Kidney capillary endothelial cell (primary cell): Measurements from ENCODE around the gene TMEM258.
A peak's percentile ranks its signal among the peaks of the same experiment; 100 is the strongest.

Experiments used
- DNase-seq: peaks from one replicate; pipeline ENCODE4 v3.0.0-alpha.2; 2018; ENCODE audit warnings: low spot score

TMEM258 gene

DNA sequence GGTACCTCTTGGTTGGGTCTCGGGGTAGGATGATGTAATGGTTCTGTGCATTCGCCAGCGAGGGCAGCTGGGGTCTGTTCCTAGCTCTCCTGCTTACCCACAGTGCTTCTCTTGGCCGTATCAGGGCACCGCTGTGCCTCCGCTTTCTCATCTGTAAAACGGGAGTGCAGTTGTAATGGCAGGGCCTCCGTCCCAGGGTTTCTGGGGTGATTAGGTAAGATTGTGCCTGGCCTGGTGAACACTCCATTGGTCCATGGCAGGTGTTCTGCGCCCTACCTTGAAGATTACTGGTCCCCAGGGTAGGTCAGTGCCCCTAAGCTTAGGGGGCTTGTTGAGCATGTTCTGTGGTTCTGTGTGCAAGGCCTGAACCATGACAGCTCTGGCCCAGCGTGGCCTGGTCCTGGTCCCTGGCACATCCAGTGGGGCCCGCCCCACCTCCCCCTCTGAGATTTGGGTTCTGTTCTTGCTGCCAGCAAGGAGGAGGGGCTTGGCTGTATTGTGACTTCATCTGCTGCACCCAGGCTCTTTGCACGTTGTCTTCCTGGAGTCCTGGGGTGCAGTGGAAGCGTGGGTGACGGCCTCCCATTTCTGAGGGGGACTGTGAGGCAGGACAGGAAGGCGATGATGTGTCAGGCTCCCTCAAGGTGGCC, 35.1 kb downstream of the TMEM258 start:
- no peak for DNase-seq

- DNase-seq = peak; percentile 76
These were observed 35.8 kb downstream of the TMEM258 start for GRCh38 chr11:61756452-61757212.

- DNase-seq = no peak
These were observed 36.3 kb downstream of the TMEM258 start for GRCh38 chr11:61756147-61756451.

- DNase-seq = no peak
These were observed 37.6 kb downstream of the TMEM258 start for GRCh38 chr11:61754534-61755482.

- no peak for DNase-seq
These were observed 38.7 kb downstream of the TMEM258 start for GRCh38 chr11:61753672-61754071.

DNA sequence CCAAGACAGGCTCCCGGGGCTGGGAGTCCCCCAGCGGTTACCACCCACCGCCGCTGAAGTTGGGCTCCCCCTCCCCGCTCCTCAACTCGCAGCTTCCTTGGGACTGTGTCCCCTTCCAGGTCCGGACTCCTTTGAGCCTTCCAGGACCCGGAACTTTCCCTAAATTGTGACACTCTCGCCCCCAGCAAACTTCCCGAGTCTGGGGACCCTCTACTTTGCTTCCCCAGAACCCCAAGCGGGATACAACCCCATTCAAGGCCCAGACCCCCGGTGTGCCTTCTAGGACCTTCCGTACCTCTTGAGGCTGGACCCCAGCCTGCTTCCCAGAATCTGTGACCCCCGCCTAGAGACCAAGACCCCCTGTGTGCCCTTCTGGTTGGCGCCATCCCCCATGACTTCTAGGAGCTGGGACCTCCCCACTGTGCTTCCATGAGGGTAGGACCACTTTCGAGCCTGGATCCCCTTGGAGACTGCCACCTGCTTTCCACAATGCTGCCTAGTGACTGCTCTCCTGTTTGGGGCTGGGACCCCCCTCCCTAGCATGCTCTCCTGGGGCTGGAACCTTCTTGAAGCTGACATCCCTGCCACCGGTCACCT, 39.4 kb downstream of the TMEM258 start:
- DNase-seq = no peak

GRCh38 chr11:61752117-61752924, 40.1 kb downstream of the TMEM258 start, which contains the start of gene MYRF:
TSS of gene MYRF (plus strand) at chr11:61752636. CDS start at chr11:61752745, 109 bp downstream.
- DNase-seq = no peak

GRCh38 chr11:61751384-61751783, 41.0 kb downstream of the TMEM258 start:
- DNase-seq = no peak

GRCh38 chr11:61750631-61751273, 41.6 kb downstream of the TMEM258 start:
- no peak for DNase-seq

DNA sequence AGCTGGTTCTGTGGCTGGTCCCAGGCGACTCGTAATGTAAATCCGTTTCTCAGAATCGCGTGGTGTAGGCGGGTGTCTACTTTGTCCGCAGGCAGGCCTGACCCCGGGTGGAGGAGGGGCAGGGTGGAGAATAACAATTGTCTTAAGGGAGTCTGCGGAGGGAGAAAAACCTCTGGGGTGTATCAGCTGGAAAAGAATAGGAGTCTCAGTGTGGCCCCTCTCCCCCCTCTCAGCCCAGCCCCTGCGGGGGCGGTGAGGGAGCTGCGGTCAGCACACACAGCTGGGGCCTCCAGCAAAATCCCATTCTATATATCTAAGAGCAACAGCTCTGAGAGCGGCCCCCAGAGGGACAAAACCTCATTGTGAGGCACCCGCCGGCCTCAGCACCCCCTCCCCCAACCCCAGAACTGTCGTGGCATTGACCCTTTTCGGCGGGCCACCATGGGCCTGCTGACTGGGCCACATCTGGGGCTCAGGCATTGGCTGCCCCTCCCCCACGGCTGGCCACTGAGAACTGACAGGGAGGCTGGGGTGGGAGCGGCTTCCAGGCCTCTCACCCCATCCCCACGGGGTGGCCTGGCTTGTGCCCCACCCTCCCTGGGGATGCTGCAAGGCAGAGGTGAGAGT, 42.7 kb downstream of the TMEM258 start:
- no peak for DNase-seq

DNA sequence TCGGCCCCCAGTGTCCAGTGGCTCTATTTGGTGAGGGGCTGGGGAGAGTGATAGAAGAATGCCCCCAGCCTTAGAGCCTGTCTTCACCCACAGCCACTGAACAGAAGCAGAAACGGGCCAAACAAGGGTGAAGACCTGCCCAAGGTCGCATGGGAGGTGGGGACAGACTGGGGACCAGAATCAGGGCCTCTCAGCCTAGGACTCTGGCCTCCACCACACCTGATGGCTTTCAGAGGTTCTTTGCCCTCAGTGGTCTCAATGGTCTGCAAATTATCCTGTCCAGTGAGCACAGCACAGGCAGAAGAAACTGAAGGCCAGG, 44.5 kb downstream of the TMEM258 start:
- no peak for DNase-seq

- peak; percentile 70 for DNase-seq
These were observed 45.0 kb downstream of the TMEM258 start for GRCh38 chr11:61747192-61747966.

GRCh38 chr11:61746442-61747191, 45.8 kb downstream of the TMEM258 start:
- no peak for DNase-seq

- no peak for DNase-seq
These were observed 46.5 kb downstream of the TMEM258 start for GRCh38 chr11:61745781-61746441.

GRCh38 chr11:61744609-61745156, 47.7 kb downstream of the TMEM258 start:
- DNase-seq = no peak

- DNase-seq = no peak
These were observed 48.2 kb downstream of the TMEM258 start for GRCh38 chr11:61744181-61744580.

GRCh38 chr11:61743486-61744095, 48.8 kb downstream of the TMEM258 start:
- no peak for DNase-seq

DNA sequence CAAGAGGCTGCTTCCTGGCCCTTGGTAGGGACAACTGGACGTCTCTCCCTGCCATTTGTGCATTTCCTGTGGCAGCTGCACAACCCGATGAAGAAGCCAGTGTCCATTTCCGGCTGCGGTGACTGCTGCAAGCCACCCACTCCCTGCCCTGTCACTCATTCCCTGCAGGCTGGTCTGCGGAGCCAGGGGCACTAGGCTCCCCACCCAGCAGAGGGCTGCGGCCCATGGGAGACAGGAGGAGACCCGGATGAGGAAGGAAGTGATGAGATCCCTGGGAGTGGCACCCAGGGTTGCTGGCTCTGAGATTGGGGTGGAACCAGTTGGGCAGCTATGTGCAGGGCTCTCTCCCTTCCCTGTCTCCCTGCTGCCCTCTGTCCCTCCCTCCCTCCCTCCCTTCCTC, 50.0 kb downstream of the TMEM258 start:
- peak; percentile 50 for DNase-seq
